Fibroblast of peridontal ligament (primary cell): Measurements from ENCODE around the gene B4GALT4.
"Not testable (repeated sequence)": the region's sequence is repeated elsewhere in the genome, so short reads cannot be mapped to it uniquely, and the experiment has no call there.

Experiments
- DNase-seq: peaks from one replicate; pipeline ENCODE4 v3.0.0-alpha.2; 2010; ENCODE audit errors: extremely low read depth

The B4GALT4 gene, protein sequence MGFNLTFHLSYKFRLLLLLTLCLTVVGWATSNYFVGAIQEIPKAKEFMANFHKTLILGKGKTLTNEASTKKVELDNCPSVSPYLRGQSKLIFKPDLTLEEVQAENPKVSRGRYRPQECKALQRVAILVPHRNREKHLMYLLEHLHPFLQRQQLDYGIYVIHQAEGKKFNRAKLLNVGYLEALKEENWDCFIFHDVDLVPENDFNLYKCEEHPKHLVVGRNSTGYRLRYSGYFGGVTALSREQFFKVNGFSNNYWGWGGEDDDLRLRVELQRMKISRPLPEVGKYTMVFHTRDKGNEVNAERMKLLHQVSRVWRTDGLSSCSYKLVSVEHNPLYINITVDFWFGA

DNA sequence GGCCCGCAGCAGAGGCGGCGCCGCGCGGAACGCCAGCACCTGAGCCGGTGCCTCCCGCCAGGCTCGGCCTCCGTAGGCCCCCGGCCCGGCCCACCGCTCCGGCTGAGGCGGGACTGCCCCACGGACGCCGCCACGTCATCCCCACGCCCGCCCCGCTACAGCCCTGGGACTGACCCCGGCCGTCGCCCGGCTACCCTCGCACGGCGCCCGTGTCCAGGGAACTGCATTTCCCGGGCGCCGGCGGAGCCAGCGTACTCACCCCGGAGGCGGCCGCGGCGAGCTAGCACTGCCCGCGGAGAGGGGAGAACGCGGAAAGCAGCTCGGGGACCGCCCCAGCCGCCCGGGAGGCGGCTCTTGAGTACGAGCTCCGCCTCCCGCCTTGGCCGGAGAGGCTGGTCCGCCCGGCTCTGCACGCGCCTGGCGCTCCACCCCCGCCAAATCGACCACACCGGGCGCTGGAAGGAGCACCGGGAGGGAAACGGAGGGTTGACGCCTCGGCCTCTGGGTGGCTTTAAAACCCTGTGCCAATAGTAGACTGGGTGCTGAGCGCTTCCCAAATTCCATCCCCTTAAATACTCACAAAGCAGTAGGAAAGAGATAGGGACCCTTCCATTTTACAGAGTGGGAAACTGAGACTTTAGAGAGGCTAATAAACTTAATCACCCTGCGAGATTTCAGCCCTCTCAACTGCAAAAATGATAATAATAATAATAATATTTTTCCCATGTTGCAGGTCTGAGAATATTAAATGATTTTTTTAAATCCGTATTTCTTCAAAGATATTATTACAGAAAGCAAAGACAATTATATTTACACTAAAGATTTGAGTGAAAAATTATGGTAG, at the start of gene B4GALT4:
Gene B4GALT4 (minus strand): TSS at position 288 of the 844 bp plus-strand sequence. CDS start 10,779 bp downstream, outside the sequence.
- DNase-seq, result peak; percentile 80

DNA sequence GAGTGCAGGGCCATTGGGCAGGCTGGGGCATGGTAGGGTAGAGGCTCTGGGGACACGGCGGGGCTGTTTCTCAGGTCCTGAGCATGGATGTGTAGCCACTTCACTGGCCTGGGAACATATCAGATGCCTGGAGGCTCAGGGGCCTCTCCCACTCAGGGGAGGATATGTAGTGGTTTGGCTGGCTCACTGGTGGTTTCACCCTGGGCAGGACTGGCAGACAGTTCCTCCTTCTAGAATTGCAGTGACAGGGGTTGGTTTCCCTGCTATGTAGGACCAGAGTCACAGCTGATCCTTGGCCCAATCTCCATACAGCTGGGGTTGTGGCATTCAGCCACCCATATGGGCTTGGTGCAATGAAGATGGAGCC, 48.7 kb upstream of the B4GALT4 start:
- no peak for DNase-seq

DNA sequence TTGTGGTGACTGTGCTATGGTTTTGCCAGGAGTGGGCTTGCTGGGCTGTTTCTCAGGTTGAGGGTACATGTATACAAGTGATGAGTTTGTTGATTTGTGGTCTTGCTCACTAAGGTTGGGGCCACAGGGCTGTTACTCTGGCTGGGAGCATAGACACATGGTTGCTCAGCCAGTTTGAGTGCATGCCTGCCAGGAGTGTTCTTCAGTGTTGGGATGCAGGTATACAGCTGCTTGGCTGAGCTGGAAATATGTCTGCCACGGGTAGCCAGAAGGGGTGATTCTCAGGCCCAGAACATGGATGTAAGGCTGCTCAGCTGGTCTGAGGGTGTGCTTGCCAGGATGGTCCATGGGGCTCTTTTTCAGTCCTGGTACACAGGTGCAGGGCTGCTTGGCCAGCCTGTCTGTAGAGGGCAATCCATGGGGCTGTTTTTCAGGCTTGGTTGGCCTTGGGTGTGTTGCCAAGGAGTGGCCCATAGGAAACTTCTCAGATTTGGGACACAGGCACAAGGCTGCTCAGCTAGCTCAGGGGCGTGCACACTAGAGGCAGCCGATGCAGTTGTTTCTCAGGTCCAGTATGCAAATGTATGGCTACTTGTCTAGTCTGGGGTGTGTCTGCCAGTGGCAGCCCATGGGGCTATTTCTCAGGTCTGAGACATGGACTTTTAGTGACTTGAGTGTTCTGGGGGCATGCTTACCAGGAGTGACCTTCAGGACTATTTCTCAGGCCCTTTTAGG, 48.2 kb upstream of the B4GALT4 start:
- DNase-seq, result no peak

DNA sequence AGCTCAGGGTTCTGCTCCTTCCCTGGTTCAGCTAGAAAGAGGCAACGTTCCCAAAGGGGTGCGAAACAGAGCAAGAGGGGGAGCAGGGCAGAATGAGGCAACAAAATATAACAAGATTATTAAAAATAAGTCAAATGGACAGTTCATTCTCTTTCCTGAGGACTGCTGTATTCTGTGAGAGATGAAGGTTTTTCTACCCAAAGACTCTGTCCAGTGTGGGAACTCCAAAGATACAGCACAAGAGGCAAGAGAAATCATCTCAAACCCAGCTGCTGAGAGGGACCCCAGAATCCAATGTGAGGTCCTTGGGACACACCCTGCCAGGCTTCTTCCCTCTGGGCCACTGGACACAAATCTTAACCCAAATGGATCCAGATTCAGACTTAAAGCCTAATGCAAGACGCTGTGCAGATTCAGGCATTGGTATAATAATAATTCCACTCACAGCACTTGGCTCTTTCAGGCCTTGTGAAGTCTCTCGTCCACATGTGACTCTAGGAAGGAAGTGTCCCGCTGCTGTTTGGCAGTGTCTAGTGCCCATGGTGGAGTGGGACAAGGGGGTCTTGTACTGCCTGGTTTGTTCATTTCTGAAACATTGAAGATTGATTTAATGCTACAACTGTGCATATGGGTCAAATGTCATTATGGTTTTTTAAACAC, 39.0 kb upstream of the B4GALT4 start:
- DNase-seq, result no peak

DNA sequence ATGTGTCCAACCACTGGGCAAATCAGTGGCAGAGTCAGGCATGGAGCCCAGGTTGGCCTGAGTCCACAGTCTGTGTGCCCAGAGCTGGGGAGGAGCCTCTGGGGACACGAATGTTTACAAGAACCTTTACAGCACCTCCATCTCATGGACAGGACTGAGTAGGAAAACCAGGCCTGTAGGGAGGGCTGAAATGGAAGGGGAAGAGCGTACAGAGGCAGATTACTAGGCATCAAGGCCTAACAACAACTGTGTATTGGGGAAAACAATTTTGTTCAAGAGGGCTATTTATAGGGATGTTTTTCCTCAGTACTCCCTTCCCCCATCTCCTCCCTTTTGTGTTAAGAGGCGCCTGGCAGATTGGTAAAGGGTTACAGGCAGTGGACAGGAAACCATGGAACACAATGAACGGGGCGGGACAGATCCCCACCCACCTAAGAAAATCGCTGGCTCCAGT, 38.5 kb upstream of the B4GALT4 start:
- DNase-seq, result no peak

DNA sequence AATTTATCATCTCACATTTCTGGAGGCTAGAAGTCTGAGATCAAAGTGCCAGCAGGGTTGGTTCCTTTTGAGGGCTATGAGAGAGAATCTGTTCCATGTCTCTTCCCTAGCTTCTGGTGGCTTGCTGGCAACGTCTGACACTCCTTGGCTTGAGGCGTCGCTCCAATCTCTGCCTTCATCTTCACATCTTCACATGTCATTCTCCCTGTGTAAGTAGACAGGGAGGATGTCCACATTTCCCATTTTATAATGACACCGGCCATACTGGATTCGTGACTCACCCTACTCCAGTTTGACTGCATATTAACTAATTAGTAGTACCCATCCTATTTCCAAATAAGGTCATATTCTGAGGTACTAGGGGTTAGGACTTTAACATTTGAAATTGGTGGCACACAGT, 36.0 kb upstream of the B4GALT4 start:
- no peak for DNase-seq

DNA sequence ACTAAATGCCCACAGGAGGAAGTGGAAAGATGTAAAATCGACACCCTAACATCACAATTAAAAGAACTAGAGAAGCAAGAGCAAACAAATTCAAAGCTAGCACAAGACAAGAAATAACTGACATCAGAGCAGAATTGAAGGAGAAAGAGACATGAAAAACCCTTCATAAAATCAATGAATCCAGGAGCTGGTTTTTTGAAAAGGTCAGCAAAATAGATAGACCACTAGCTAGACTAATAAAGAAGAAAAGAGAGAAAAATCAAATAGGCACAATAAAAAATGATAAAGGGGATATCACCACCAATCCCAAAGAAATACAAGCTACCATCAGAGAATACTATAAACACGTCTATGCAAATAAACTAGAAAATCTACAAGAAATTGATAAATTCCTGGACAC, 29.5 kb upstream of the B4GALT4 start:
- DNase-seq, result not testable (repeated sequence)

DNA sequence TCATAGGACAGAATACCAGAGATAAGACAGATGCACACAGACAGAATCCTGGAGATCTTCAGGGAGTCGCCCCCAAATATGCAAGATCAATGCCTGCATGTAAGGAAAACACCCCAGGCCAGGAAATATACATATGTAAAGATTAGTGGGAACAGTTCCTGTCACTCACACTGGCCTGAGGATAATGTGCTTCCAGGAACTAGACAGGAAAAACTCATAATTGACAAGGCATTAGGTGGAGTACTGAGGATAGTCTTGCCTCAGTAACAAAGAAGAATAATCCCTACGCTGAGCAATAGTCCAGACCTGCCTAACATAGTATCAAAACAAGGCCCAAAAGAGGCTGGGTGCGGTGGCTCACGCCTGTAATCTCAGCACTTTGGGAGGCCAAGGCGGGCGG, 20.4 kb upstream of the B4GALT4 start:
- no peak for DNase-seq

DNA sequence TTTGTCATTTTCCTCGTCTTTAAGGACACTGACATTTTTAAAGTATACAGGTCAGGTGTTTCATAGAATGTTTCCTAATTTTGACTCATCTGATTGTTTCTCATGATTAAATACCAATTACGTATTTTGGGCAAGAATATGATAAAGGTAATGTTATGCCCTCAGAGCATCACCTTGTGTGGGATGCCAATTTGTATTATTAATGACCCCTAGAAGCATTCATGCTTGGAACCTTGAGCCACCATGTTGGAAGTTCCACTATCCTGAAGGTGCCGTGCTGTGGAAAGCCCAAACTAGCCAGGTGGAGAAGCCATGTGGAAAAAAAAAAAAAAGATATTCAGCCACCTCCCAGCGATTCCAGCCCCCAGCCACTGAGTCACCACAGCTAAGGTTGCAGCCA, 19.1 kb upstream of the B4GALT4 start:
- DNase-seq, result no peak

DNA sequence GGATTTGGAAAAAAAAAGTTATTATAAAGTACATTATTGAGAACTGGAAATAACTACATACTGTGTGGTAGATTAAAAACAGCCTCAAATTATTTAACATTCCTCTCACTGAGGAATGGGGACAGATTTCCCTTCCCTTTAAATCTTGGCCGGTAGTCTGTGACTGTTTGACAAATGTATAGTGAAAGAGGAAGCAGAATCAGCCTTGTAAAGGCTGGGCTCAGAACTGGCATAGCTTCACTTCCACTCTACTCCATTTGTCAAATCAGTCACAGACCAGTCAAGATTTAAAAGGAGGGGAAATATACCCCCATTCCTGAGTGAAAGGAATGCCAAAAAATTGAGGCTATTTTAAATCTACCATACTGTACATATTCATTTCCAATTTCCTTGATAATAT, 18.2 kb upstream of the B4GALT4 start:
- no peak for DNase-seq

DNA sequence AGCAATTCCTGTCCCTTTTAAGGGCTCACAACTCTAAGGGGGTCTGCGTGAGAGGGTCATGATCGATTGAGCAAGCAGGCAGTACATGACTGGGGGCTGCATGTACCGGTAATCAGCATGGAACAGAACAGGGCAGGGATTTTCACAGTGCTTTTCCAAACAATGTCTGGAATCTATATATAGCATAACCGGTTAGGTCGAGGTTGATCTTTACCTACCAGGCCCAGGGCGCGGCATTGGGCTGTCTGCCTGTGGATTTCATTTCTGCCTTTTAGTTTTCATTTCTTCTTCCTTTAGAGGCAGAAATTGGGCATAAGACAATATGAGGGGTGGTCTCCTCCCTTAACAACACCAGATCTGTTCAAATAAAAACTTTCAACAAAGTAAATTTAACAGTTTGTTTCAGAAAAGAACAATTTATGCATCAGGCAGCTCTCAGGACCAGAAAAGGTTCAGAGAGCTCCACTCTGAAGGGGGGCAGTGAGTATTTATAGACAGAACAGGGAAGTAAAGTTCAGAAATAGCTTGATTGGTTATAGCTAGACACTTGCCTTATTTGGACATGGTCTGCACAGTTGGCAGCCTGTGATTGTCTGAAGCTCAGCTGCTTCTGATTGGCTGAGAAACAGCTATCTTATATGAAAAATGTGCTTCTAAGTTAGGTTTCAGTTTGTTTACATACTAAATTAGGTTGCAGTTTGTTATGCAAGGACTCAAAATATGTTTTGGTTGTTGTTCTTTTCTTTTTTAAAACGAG, 17.2 kb upstream of the B4GALT4 start:
- peak; percentile 75 for DNase-seq

DNA sequence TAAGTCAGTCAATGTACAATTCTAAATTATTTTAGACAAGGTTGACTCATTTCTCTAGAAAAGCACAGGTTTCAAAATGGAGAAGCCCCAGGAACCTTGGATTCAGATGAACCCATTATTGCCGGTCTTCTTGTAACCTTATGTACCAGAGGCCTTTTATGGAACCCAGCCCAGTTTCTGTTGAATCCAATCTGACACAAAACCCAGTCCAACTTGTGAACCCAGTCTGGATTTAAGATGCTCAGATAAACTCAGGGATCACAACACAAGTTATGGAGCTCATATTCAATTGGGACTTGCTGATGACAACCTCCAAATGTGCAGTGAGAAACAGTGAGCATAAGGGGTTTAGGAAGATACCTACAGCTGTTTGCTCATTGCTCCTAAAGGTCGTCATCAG, 16.4 kb upstream of the B4GALT4 start:
- no peak for DNase-seq

DNA sequence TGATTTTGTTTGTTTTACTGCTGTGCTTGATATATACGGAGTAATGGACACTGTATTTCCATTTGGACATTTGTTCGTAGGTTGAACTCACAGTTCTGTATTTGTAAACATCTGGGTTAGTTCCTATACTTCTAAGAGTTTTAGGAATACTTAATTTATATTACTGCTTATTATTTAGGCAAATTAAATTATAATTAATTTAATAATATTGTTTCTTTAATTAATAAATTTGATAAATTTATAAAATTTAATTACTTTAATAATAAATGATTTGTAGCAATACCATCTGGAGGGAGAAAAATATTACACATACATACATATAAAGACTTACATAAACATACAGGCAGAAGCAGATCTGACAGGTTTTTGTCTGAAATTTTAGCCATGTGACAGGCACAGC, 14.5 kb upstream of the B4GALT4 start:
- no peak for DNase-seq

DNA sequence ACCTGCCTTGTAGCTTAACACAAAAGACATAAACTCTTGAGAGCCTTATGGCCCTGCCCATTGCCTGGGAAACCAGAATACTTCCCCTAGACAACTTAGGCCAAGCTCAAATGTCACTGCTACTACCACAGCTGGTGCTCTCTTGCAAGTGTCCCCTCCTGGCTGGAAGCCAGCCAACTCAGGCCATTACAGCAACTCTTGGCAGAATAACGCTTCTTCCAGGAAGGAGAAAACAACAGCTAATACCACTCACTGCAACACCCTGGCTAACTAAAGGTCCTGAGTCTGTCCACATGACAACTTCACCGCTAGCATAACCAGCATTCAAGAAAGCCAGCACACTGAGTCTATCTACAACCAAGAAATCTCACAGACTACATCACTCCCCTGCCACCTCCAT, 5.1 kb upstream of the B4GALT4 start:
- DNase-seq, result no peak

DNA sequence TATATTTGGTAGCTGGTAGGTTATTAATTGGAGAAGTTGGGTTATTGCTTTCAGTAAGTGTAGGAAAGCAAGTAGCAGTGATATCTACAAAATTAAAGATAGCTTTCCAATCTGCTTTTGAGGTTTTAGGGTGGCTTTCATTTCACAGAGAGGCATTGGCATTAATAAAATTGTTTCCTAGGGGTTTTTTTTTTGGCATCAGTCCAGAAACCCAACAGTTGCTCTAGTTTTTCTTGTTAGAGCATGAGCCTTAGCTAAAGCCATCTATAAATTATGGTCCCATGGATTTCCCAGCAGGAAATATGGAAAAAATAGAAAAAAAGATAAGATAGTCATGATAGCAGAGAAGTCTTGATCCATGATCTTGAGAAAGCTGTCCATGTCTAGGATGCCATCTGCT, 3.0 kb upstream of the B4GALT4 start:
- no peak for DNase-seq

DNA sequence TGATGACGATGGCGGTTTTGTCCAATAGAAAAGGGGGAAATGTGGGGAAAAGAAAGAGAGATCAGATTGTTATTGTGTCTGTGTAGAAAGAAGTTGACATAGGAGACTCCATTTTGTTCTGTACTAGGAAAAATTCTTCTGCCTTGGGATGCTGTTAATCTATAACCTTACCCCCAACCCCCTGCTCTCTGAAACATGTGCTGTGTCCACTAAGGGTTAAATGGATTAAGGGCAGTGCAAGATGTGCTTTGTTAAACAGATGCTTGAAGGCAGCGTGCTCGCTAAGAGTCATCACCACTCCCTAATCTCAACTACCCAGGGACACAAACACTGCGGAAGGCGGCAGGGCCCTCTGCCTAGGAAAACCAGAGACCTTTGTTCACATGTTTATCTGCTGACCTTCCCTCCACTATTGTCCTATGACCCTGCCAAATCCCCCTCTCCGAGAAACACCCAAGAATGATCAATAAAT, 2.4 kb upstream of the B4GALT4 start:
- DNase-seq, result not testable (repeated sequence)

DNA sequence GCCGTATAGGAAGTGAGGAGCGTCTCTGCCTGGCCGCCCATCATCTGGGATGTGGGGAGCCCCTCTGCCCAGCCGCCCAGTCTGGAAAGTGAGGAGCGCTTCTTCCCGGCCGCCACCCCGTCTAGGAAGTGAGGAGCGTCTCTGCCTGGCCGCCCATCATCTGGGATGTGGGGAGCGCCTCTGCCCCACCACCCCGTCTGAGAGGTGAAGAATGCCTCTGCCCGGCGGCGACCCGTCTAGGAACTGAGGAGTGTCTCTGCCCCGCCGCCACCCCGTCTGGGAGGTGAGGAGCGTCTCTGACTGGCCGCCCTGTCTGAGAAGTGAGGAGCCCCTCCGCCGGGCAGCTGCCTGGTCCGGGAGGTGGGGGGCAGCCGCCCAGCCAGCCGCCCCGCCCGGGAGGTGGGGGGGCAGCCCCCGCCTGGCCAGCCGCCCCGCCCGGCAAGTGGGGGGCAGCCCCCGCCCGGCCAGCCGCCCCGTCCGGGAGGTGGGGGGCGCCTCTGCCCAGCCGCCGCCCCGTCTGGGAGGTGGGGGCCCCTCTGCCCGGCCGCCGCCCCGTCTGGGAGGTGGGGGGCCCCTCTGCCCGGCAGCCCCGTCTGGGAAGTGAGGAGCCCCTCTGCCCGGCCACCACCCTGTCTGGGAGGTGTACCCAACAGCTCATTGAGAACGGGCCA, 1.8 kb upstream of the B4GALT4 start:
- not testable (repeated sequence) for DNase-seq

DNA sequence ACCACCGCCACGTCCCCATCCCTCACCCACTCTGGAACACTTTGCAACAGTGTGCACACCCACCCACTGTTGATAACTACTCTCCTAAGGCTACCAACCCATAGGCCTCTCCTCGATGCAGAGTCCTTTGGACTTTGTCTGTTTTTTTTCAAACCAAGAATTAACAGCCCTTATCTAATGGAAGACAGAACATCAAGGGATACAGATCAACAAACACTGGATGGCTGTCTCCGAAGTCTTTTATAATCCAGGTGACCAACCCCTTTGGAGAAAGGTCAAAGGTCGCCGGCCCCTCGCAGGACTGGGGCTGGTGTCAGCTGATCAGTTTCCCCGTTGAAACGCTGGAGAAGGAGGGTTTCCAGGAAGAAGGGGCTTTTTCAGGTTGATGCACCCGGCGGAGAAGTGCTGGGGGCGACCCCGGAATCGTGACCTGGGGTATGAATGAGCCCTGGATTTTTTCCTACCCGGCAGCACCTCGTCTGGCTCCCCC, 532 bp downstream of the B4GALT4 start:
- DNase-seq, result peak; percentile 26

DNA sequence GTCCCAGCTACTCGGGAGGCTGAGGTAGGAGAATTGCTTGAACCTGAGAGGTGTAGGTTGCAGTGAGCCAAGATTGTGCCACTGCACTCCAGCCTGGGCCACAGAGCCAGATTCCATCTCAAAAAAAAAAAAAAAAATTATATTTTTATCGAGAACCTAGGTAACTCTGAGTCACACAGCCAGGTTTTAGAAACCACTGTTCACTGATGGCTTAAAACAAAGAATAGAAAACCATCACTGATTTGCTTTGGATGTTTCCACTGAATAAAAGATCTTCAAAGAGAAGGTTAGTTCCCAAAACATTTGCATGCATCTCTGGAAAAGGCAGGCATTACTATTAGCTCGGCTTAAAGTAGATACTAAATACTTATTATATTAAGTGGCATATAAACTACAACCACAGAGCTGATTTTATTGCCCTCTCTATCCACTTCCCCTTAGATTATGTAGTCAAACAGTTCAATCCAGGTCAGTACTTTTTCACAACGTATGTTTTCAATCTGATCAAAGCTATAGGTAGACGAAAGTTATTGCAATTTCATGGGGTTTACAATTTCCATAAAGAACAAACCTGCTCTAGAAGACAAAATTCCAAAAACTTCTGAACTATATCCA, 1.4 kb downstream of the B4GALT4 start:
- peak; percentile 15 for DNase-seq

DNA sequence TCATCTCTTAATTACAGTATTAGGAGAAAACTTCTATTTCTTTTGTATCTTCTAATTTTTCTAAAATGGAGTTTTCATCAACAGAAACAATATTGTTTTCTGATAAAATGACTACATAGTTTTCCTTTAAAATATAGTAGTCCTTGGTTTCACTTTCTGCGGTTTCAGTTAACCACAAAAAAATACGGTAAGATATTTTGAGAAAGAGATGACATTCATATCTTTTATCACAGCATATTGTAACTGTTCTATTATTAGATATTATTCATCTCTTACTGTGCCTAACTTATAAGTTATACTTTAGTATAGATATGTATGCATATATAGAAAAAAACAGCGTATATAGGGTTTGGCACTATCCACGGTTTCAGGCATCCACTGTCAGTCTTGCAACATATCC, 2.3 kb downstream of the B4GALT4 start:
- peak; percentile 22 for DNase-seq
